DND-41 (cell line): Measurements from ENCODE around the gene CLCN3.

Experiments used
- EZH2 ChIP-seq: IDR thresholded peaks from 3 replicates; pipeline ENCODE4 v1.6.1; 2012; ENCODE audit warnings: borderline replicate concordance, low read depth, mild to moderate bottlenecking, moderate library complexity, low read length, inconsistent platforms; ENCODE audit not compliant: severe bottlenecking
- TF ChIP-seq, protein P1 (sequence below): IDR thresholded peaks from 2 replicates; pipeline ENCODE4 v1.5.1; 2012; ENCODE audit warnings: borderline replicate concordance, low read length, moderate library complexity, mild to moderate bottlenecking; ENCODE audit not compliant: poor library complexity, severe bottlenecking; ENCODE audit errors: extremely low read depth

DNA sequence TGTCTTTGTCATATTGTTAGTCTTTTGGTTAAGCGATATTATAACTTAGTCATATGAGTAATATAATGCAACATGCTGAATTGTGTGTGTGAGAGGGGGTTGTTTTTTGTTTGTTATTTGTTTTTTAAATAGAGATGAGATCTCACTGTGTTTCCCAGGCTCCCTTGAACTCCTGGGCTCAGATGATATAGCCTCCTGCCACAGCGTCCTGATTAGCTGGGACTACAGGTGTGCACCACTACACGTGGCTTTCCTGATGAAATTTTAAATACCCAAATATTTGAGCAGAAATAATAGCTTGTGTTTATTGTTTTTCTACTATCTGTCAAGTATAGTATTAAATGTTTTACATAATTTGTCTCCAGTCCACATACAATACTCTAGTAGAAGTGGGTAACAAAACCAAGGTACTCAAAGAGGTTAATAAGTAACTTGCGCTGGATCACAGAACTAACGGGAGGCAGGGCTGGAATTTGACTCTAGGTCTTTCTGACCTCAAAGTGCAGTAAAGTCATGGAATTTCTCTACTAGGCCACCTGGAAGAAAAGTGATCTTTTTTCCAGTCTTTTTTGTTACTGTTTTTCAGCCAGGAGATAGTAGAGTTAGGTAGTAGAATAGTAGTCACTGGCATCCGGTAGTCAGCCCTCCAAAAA is 47.8 kb downstream of the CLCN3 start:
- TF ChIP-seq, protein P1, sequence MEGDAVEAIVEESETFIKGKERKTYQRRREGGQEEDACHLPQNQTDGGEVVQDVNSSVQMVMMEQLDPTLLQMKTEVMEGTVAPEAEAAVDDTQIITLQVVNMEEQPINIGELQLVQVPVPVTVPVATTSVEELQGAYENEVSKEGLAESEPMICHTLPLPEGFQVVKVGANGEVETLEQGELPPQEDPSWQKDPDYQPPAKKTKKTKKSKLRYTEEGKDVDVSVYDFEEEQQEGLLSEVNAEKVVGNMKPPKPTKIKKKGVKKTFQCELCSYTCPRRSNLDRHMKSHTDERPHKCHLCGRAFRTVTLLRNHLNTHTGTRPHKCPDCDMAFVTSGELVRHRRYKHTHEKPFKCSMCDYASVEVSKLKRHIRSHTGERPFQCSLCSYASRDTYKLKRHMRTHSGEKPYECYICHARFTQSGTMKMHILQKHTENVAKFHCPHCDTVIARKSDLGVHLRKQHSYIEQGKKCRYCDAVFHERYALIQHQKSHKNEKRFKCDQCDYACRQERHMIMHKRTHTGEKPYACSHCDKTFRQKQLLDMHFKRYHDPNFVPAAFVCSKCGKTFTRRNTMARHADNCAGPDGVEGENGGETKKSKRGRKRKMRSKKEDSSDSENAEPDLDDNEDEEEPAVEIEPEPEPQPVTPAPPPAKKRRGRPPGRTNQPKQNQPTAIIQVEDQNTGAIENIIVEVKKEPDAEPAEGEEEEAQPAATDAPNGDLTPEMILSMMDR, result no peak
- no peak for TF ChIP-seq EZH2
